ENCODE data around the gene CCDC124.

The CCDC124 gene

GRCh38 chr19:17988161-17988560 lies 55.3 kb downstream of the CCDC124 start:
- TF ChIP-seq CTCF (IDR thresholded peaks at IDR 0.05; ENCODE audit: low read depth, low read length), result no peak

GRCh38 chr19:17989425-17990094 lies 56.7 kb downstream of the CCDC124 start:
- TF ChIP-seq CTCF (IDR thresholded peaks at IDR 0.05; ENCODE audit: low read depth, low read length), result no peak

More at GRCh38 chr19:17988161-17988560, 55.3 kb downstream of the CCDC124 start:
- H3K4me3 ChIP-seq (replicated peaks in 1 of 2; ENCODE audit: low read depth in 2 of 2, low read length in 2 of 2), result no peak overlapping the region
- no peak for DNase-seq (ENCODE audit: low read depth in 2 of 2)

GRCh38 chr19:17993076-17993813 lies 60.4 kb downstream of the CCDC124 start:
- DNase-seq (ENCODE audit: low read depth in 2 of 2), result no peak
- no peak for TF ChIP-seq CTCF (IDR thresholded peaks at IDR 0.05; ENCODE audit: low read depth, low read length)
- no peak overlapping the region for H3K4me3 ChIP-seq (replicated peaks in 1 of 2; ENCODE audit: low read depth in 2 of 2, low read length in 2 of 2)

More at GRCh38 chr19:17989425-17990094, 56.7 kb downstream of the CCDC124 start:
- no peak for DNase-seq (ENCODE audit: low read depth in 2 of 2)
- no peak overlapping the region for H3K4me3 ChIP-seq (replicated peaks in 1 of 2; ENCODE audit: low read depth in 2 of 2, low read length in 2 of 2)
